ENCODE data around the gene KCNH2. TPM values are rescaled to one million over a fixed set of nuclear protein-coding genes. Genes with fewer than 3 reads are reported as not detected.

KCNH2 gene
- total RNA-seq, 1 experiment from 2014 or later: 0.84 TPM

DNA sequence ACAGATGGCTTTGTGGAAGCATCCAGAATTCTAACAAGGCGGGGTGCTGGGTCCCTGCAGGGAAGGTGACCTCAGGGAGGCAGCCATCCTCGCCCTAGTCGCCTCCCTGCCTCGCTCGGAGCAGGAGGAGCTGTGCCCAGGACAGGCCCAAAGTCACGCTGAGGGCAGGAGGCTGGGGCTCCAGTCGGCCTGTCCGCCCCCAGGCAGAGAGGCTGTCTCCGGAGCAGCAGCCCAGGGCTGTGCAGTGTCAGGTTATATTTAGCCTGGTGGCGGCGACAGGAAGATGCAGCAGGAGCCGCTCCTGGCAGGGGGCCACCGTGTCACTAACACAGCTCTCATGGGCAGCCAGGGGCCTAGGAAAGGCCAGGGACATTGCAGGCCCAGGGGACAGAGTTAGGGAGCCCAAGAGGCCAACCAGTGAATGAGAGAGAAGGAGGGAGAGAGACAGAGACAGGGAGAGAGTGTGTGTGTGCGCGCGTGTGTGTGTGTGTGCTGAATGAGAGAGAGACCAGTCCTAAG lies 13.5 kb downstream of the KCNH2 start:
- POLR2A ChIA-PET (ENCODE audit: unreplicated experiment): interaction anchor here (0.6 kb wide), 1 partner anchor 64 kb away, joined by 3 read pairs; the partner anchor contains the start of gene ABCB8
- Histone ChIP-seq H2AFZ (ENCODE audit: low read length) (no peak overlapping the region), H3K4me1 (ENCODE audit: insufficient read depth, low read length) (no peaks in the 10 kb centered on the region), H3K9me3 (ENCODE audit: low read length) (no peaks in the 10 kb centered on the region), H3K4me3 (ENCODE audit: low read length) (no peak overlapping the region), H3K36me3 (ENCODE audit: low read depth, low read length) (no peaks in the 10 kb centered on the region), H3F3A (ENCODE audit: low read length, unreplicated experiment) (no peaks in the 10 kb centered on the region), H3K4me2 (ENCODE audit: low read length) (no peak overlapping the region), H4K20me1 (ENCODE audit: low read length) (no peaks in the 10 kb centered on the region), H3K27ac (ENCODE audit: low read length) (no peak overlapping the region), H3K79me2 (ENCODE audit: low read length) (no peaks in the 10 kb centered on the region), H3K27me3 (ENCODE audit: low read length) (peaks cover 20% of the 10 kb centered on the region; the same call in 1 of the 2 replicates), H3K9ac (ENCODE audit: low read length) (no peak overlapping the region), H3K9me2 (replicated peaks; ENCODE audit: low read length) (no peaks in the 10 kb centered on the region)
- CTCF ChIA-PET: no interaction called here
- DNase-seq: no peak
- ATAC-seq: peak; percentile 21; the same call in 1 of the 2 replicates
- intact Hi-C loops (cut with micrococcal nuclease): no loop called here
- TF ChIP-seq EZH2 (IDR thresholded peaks at IDR 0.05; ENCODE audit: low read length, unreplicated experiment) (no peak), EZH2phosphoT487 (IDR thresholded peaks at IDR 0.05; ENCODE audit: borderline replicate concordance, low read length) (no peak)
- TF ChIP-seq, protein P1, sequence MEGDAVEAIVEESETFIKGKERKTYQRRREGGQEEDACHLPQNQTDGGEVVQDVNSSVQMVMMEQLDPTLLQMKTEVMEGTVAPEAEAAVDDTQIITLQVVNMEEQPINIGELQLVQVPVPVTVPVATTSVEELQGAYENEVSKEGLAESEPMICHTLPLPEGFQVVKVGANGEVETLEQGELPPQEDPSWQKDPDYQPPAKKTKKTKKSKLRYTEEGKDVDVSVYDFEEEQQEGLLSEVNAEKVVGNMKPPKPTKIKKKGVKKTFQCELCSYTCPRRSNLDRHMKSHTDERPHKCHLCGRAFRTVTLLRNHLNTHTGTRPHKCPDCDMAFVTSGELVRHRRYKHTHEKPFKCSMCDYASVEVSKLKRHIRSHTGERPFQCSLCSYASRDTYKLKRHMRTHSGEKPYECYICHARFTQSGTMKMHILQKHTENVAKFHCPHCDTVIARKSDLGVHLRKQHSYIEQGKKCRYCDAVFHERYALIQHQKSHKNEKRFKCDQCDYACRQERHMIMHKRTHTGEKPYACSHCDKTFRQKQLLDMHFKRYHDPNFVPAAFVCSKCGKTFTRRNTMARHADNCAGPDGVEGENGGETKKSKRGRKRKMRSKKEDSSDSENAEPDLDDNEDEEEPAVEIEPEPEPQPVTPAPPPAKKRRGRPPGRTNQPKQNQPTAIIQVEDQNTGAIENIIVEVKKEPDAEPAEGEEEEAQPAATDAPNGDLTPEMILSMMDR (conservative IDR thresholded peaks at IDR 0.05; ENCODE audit: low read depth, low read length): no peak
- BruUV-seq (replicated peaks): no TSS peak

DNA sequence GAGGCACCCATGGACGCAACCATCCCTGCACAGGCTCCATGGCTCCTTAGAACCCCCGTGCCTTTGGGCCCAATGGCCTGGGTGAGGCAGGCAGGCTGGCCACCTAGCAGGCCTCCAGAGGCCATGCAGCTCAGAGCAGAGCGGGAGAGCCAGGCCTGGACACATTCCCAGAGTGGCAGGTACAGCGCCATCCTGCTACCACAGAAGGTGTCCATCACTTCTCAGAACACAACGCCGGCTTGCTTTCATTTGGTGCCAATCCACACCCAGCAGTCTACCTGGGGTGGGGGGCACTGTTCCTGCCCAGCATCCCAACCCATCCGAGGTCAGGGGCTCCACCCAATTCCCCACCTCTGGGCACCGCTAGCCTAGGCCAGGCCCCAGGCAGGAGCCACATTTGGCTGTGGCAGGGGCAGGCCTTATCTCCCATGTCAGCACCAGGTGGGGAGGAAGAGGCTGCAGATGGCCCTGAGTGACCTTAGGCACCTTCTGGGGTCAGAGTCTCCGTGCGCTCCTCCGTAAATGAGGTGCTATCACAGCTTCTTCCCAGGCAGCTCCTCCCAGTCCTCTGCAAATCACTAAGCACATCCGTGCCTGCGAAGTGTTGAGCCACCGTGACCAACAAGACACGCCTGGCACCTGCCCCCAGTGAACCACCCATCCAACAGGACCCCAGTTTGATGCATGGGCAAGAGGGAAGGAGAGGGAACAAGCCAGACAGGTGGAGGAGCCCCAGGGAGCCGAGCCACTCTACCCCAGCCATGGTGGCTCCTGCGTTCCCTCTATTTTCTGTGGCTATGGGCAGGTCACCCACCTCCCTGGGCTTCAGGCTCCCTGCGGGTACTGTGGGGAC lies 14.2 kb downstream of the KCNH2 start:
- H3K27ac ChIP-seq (ENCODE audit: low read length): no peak overlapping the region
- no peaks in the 10 kb centered on the region for H3K9me3 ChIP-seq (ENCODE audit: low read length)
- ATAC-seq (no peak), DNase-seq (no peak)
- intact Hi-C loops (cut with micrococcal nuclease): loop anchor here (2.0 kb wide), 1 partner anchor 55 kb away; no protein-coding TSS in a partner anchor
- ChIA-PET CTCF (no interaction called here), POLR2A (ENCODE audit: unreplicated experiment) (no interaction called here)
- no peak overlapping the region for H3K9ac ChIP-seq (ENCODE audit: low read length)
- H3K36me3 ChIP-seq (ENCODE audit: low read depth, low read length): no peaks in the 10 kb centered on the region
- H3F3A ChIP-seq (ENCODE audit: low read length, unreplicated experiment): no peaks in the 10 kb centered on the region
- H3K4me2 ChIP-seq (ENCODE audit: low read length): no peak overlapping the region
- H3K79me2 ChIP-seq (ENCODE audit: low read length): no peaks in the 10 kb centered on the region
- H3K27me3 ChIP-seq (ENCODE audit: low read length): peaks cover 16% of the 10 kb centered on the region; the same call in 1 of the 2 replicates
- no peaks in the 10 kb centered on the region for H3K4me1 ChIP-seq (ENCODE audit: insufficient read depth, low read length)
- no peak overlapping the region for H2AFZ ChIP-seq (ENCODE audit: low read length)
- TF ChIP-seq EZH2 (IDR thresholded peaks at IDR 0.05; ENCODE audit: low read length, unreplicated experiment): no peak
- no peak for TF ChIP-seq EZH2phosphoT487 (IDR thresholded peaks at IDR 0.05; ENCODE audit: borderline replicate concordance, low read length)
- TF ChIP-seq, protein P1 (conservative IDR thresholded peaks at IDR 0.05; ENCODE audit: low read depth, low read length): no peak
- H4K20me1 ChIP-seq (ENCODE audit: low read length): no peaks in the 10 kb centered on the region
- BruUV-seq (replicated peaks): no TSS peak
- H3K4me3 ChIP-seq (ENCODE audit: low read length): no peak overlapping the region
- no peaks in the 10 kb centered on the region for H3K9me2 ChIP-seq (replicated peaks; ENCODE audit: low read length)
